ENCODE measurements around the gene SLC23A2. TPM values are rescaled to one million over a fixed set of nuclear protein-coding genes. Genes with fewer than 3 reads are reported as not detected.

Gene SLC23A2
- total RNA-seq, 1 donor from 2014 or later: 19.2 TPM

DNA sequence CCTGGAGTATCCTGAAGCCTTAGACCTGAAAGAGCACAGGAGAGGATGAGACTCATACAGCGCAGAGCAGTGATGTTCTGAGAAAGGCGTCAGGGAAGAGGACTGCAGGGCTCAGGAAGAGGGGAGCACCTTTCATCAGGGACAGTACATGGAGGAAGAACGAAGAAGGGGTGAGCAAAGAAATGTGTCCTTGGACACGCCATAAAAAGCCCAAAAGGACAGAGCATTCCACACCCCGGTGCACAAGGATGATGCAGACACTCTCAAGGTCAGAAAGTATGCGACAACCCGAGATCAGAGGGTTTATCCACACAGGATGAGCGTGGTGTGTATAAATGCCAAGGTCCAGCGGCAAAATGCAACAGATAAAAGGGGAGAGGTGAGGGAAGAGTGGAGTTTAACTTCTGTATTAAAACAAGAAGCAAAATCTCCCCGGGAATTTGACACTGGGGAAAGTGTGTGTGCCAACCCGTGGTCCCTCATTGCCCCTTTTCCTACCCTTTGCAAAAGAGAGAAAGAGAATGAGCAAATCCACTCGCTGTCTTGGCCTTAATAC, 64.4 kb downstream of the SLC23A2 start:
- ATAC-seq: no peak
- Histone ChIP-seq H3K27me3 (ENCODE audit: low read depth) (no peaks in the 10 kb centered on the region), H3K4me3 (no peak overlapping the region), H3K4me1 (peaks cover 7% of the 10 kb centered on the region), H3K36me3 (peaks cover 5% of the 10 kb centered on the region), H3K9me3 (no peaks in the 10 kb centered on the region), H3K27ac (no peak overlapping the region)
- TF ChIP-seq, protein P1, sequence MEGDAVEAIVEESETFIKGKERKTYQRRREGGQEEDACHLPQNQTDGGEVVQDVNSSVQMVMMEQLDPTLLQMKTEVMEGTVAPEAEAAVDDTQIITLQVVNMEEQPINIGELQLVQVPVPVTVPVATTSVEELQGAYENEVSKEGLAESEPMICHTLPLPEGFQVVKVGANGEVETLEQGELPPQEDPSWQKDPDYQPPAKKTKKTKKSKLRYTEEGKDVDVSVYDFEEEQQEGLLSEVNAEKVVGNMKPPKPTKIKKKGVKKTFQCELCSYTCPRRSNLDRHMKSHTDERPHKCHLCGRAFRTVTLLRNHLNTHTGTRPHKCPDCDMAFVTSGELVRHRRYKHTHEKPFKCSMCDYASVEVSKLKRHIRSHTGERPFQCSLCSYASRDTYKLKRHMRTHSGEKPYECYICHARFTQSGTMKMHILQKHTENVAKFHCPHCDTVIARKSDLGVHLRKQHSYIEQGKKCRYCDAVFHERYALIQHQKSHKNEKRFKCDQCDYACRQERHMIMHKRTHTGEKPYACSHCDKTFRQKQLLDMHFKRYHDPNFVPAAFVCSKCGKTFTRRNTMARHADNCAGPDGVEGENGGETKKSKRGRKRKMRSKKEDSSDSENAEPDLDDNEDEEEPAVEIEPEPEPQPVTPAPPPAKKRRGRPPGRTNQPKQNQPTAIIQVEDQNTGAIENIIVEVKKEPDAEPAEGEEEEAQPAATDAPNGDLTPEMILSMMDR (IDR thresholded peaks at IDR 0.05): no peak
- intact Hi-C loops (cut with DNase I): no loop called here
- no peak for DNase-seq

DNA sequence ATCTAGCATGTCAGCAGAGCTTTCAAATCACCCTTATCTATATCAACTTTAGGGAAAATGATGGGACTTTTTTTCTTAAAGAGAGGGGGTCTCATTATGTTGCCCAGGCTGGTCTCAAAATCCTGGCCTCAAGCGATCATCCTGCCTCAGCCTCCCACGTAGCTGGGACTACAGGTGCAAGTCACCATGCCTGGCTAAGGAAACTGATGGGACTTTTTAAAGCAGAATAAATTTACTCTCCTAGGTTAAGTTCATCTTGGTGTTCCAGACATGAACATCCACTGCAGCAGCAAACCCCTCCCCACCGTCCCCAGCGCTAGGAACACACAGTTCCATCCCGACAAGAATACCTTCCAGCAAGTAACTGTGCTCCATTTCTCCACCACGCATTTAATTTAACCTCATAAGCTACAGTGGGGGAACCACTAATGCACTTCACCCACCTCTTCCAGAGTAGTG, 64.9 kb downstream of the SLC23A2 start:
- Histone ChIP-seq H3K27ac (no peak overlapping the region), H3K27me3 (ENCODE audit: low read depth) (no peaks in the 10 kb centered on the region), H3K4me3 (no peak overlapping the region), H3K4me1 (peaks cover 7% of the 10 kb centered on the region), H3K36me3 (peaks cover 10% of the 10 kb centered on the region), H3K9me3 (no peaks in the 10 kb centered on the region)
- intact Hi-C loops (cut with DNase I): no loop called here
- TF ChIP-seq, protein P1 (IDR thresholded peaks at IDR 0.05): no peak
- no peak for DNase-seq
- ATAC-seq: no peak

DNA sequence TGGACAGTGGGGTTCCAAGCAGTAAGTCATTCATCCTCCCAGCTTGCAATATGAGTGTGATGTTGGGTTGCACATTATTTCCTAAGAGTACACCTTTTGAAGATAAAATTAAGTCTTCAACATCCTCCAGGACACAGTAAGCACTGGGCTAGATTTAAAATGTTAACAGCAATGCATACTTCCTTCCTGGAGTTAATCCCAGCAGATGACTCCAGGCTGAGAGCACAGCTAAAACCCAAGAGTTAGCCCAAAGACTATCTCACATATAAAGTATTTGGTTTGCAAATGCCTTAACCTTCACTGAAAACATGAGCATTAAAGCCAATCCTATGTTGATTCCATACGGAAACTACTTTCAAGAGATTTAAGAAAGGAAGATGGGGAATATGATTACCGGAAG, 69.2 kb downstream of the SLC23A2 start:
- no peak for ATAC-seq
- no peak overlapping the region for H3K27ac ChIP-seq
- H3K9me3 ChIP-seq: no peaks in the 10 kb centered on the region
- no peak overlapping the region for H3K4me3 ChIP-seq
- peaks cover 18% of the 10 kb centered on the region for H3K36me3 ChIP-seq
- H3K4me1 ChIP-seq: peaks cover 4% of the 10 kb centered on the region
- DNase-seq: no peak
- TF ChIP-seq, protein P1 (IDR thresholded peaks at IDR 0.05): no peak
- intact Hi-C loops (cut with DNase I): no loop called here
- H3K27me3 ChIP-seq (ENCODE audit: low read depth): no peaks in the 10 kb centered on the region

DNA sequence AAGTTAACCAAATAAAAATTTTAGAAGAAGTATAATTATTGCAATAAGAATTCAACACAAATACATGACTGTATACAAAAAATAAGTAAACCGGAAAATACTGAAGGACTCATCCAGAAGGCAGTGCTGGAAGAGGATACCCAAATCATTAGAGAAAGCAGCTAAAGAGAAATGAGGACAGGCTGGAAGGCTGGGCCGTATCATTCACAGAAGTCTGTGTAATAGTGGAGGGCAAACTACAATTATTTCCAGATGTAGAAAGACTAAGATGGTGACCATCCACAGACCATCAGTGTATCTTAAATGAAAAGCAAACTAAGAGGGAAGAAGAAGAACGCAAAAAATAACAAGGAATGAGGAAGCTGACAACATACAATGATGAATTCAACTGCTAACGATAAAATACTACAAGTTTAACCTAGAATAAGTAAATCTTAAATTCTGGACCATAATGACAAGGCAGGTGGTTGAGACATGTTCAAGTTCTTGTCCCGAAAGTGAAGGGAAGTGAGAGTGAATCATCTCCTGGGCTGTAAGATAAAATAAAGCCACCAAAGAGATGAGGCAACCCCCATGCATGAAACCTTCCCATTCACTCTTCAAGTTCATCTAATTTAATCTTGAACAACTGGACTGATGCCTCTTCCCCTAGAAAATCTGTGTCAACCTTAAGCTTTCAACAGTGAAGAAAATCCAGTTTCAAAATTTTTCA, 71.5 kb downstream of the SLC23A2 start:
- TF ChIP-seq, protein P1 (IDR thresholded peaks at IDR 0.05): no peak
- H3K4me1 ChIP-seq: peaks cover 5% of the 10 kb centered on the region
- ATAC-seq: no peak

DNA sequence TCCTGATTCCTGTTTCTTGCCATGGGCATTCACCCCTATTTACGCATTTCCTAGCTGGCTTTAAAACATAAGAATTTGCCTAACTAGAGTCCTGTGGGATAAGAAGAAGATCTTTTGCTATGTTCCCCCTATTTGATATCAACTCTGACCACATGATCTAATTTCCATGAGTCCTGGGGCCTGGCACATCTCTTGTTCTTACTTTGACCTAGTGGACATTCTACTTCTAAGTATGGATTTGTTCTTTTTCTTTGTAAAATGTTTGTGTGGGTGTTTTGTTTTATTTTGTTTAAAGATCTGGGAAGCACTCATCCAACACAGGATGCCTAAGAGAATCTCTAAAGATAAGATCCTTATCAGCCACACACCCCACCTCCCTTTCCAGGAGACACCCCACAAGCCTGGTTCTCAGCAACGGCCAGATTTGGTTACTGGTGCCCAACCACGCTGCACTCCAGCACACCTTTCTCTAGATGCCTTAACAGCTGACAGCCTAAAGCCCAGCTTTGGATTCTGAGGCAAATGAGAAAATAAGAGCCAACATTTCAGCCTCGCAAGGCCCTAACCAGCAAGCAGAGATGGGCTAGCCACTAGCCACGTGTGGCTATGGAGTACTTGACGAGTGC, 74.7 kb downstream of the SLC23A2 start:
- no peak overlapping the region for H3K27ac ChIP-seq
- peaks cover 10% of the 10 kb centered on the region for H3K4me1 ChIP-seq
- no peak overlapping the region for H3K4me3 ChIP-seq
- DNase-seq (no peak), ATAC-seq (no peak)
- H3K36me3 ChIP-seq: peaks cover 11% of the 10 kb centered on the region
- H3K27me3 ChIP-seq (ENCODE audit: low read depth): no peaks in the 10 kb centered on the region
- intact Hi-C loops (cut with DNase I): no loop called here
- TF ChIP-seq, protein P1 (IDR thresholded peaks at IDR 0.05): no peak
- no peaks in the 10 kb centered on the region for H3K9me3 ChIP-seq

More for the DNA sequence above, 71.5 kb downstream of the SLC23A2 start:
- no peak overlapping the region for H3K4me3 ChIP-seq
- H3K27me3 ChIP-seq (ENCODE audit: low read depth): no peaks in the 10 kb centered on the region
- no peaks in the 10 kb centered on the region for H3K9me3 ChIP-seq
- H3K27ac ChIP-seq: no peak overlapping the region
- intact Hi-C loops (cut with DNase I): no loop called here
- DNase-seq: no peak
- H3K36me3 ChIP-seq: peaks cover 18% of the 10 kb centered on the region

All from lower lobe of right lung (tissue), 2 donors.